HG02798 (cell line): Measurements from ENCODE around the gene EXOSC9.
"Not testable (repeated sequence)": the region's sequence is repeated elsewhere in the genome, so short reads cannot be mapped to it uniquely, and the experiment has no call there.

ENCODE experiments used
- ATAC-seq: cut with Tn5 transposase; IDR thresholded peaks from one replicate; pipeline ENCODE4 v1.9.1; 2021; ENCODE audit warnings: mild to moderate bottlenecking; ENCODE audit not compliant: unreplicated experiment, poor library complexity

EXOSC9 gene

GRCh38 chr4:121800961-121801714 is at the start of gene EXOSC9:
Gene EXOSC9 (plus strand): TSS chr4:121801323. CDS start chr4:121801425, 102 bp downstream.
- ATAC-seq: peak; percentile 86

GRCh38 chr4:121752142-121752541 is 49.0 kb upstream of the EXOSC9 start:
- ATAC-seq: not testable (repeated sequence)

GRCh38 chr4:121758925-121759568 is 42.1 kb upstream of the EXOSC9 start:
- ATAC-seq: no peak

GRCh38 chr4:121760205-121760604 is 40.9 kb upstream of the EXOSC9 start:
- no peak for ATAC-seq

- no peak for ATAC-seq
Measured at GRCh38 chr4:121764303-121764701, 36.8 kb upstream of the EXOSC9 start.

GRCh38 chr4:121764702-121765367 is 36.3 kb upstream of the EXOSC9 start, which contains the start of gene SMIM43:
Gene SMIM43 (minus strand): TSS chr4:121765164. CDS start chr4:121765105, 59 bp downstream.
- ATAC-seq: no peak

- no peak for ATAC-seq
Measured at GRCh38 chr4:121765368-121765705, 35.8 kb upstream of the EXOSC9 start.

- ATAC-seq: no peak
Measured at GRCh38 chr4:121765971-121766538, 35.1 kb upstream of the EXOSC9 start.

- no peak for ATAC-seq
Measured at GRCh38 chr4:121767166-121767565, 34.0 kb upstream of the EXOSC9 start.

GRCh38 chr4:121769341-121769740 is 31.8 kb upstream of the EXOSC9 start:
- no peak for ATAC-seq

GRCh38 chr4:121771869-121772268 is 29.3 kb upstream of the EXOSC9 start:
- no peak for ATAC-seq

- no peak for ATAC-seq
Measured at GRCh38 chr4:121773883-121774282, 27.2 kb upstream of the EXOSC9 start.

GRCh38 chr4:121776610-121777401 is 24.3 kb upstream of the EXOSC9 start:
- no peak for ATAC-seq

GRCh38 chr4:121777625-121778024 is 23.5 kb upstream of the EXOSC9 start:
- ATAC-seq: peak; percentile 59

- no peak for ATAC-seq
Measured at GRCh38 chr4:121778991-121779628, 22.0 kb upstream of the EXOSC9 start.

GRCh38 chr4:121783210-121783609 is 17.9 kb upstream of the EXOSC9 start:
- no peak for ATAC-seq

GRCh38 chr4:121784401-121784800 is 16.7 kb upstream of the EXOSC9 start:
- ATAC-seq: no peak

GRCh38 chr4:121784975-121785374 is 16.1 kb upstream of the EXOSC9 start:
- ATAC-seq: no peak

GRCh38 chr4:121785479-121785878 is 15.6 kb upstream of the EXOSC9 start:
- ATAC-seq: no peak

- no peak for ATAC-seq
Measured at GRCh38 chr4:121786221-121786620, 14.9 kb upstream of the EXOSC9 start.
